IMR-90 (cell line): ENCODE data around the gene SPOCK3. TPM values are rescaled to one million over a fixed set of nuclear protein-coding genes. Genes with fewer than 3 reads are reported as not detected.

Source experiments
- ATAC-seq: fragments of 200-7000 bp; cut with Tn5 transposase; 2 replicates; pipeline ENCODE4 v1.9.1; 2020; ENCODE audit warnings: low read depth, mild to moderate bottlenecking, moderate library complexity
- BruUV-seq: library from RNA; stranded (reverse); fragments of 400-500 nt; replicated peaks from 2 replicates; lab custom pipeline; 2021; lab: Mats Ljungman, UMichigan
- CTCF ChIA-PET: fragments of 300-600 bp; formaldehyde crosslinking; extraction: SDS; loops from one replicate; lab custom pipeline; 2021; ENCODE audit warnings: antibody characterized with exemption; lab: Yijun Ruan, JAX
- POLR2A ChIA-PET: fragments of 300-600 bp; sonication (Branson Sonifier 250); formaldehyde crosslinking; loops from one replicate; lab custom pipeline; 2022; ENCODE audit warnings: antibody characterized with exemption; ENCODE audit not compliant: unreplicated experiment; lab: Charles Lee
- DNase-seq: peaks from one replicate; pipeline ENCODE4 v3.0.0; 2013
- H2AFZ ChIP-seq: replicated peaks from 2 replicates; pipeline ENCODE3; 2013; ENCODE audit warnings: low read length, mild to moderate bottlenecking; ENCODE audit not compliant: poor library complexity
- H2AK5ac ChIP-seq: 2 replicates; pipeline ENCODE4 v1.6.1; 2013; ENCODE audit warnings: low read depth, low read length, inconsistent platforms
- H2AK9ac ChIP-seq: replicated peaks from 2 replicates; pipeline ENCODE3; 2013; ENCODE audit warnings: mild to moderate bottlenecking, low read depth, low read length, moderate library complexity; ENCODE audit not compliant: poor library complexity
- H2BK120ac ChIP-seq: 2 replicates; pipeline ENCODE4 v1.6.1; 2013; ENCODE audit warnings: low read depth, low read length, inconsistent platforms
- H2BK15ac ChIP-seq: 3 replicates; pipeline ENCODE4 v1.6.1; 2013; ENCODE audit warnings: low read depth, low read length, inconsistent platforms
- H2BK20ac ChIP-seq: 2 replicates; pipeline ENCODE4 v1.6.1; 2013; ENCODE audit warnings: low read depth, mild to moderate bottlenecking, inconsistent platforms, low read length, moderate library complexity
- H2BK5ac ChIP-seq: 2 replicates; pipeline ENCODE4 v1.6.1; 2013; ENCODE audit warnings: mild to moderate bottlenecking, low read depth, low read length, inconsistent platforms; ENCODE audit not compliant: poor library complexity, severe bottlenecking
- H3K14ac ChIP-seq: replicated peaks from 2 replicates; pipeline ENCODE4 v1.6.1; 2013; ENCODE audit warnings: low read depth, low read length, inconsistent platforms
- H3K18ac ChIP-seq: 2 replicates; pipeline ENCODE4 v1.6.1; 2013; ENCODE audit warnings: low read depth, low read length, control low read depth
- H3K23ac ChIP-seq: 2 replicates; pipeline ENCODE4 v1.6.1; 2013; ENCODE audit warnings: low read depth, low read length, inconsistent platforms
- H3K27ac ChIP-seq: 2 replicates; pipeline ENCODE4 v1.5.1; 2013; ENCODE audit warnings: mild to moderate bottlenecking, control low read depth, low read length; ENCODE audit not compliant: insufficient read depth
- H3K27me3 ChIP-seq: 2 replicates; pipeline ENCODE4 v1.6.1; 2013; ENCODE audit warnings: low read length; ENCODE audit not compliant: control insufficient read depth, insufficient read depth
- H3K36me3 ChIP-seq: 2 replicates; pipeline ENCODE4 v1.6.1; 2013; ENCODE audit warnings: low read length, mixed read lengths; ENCODE audit not compliant: control insufficient read depth, insufficient read depth
- H3K4ac ChIP-seq: 2 replicates; pipeline ENCODE4 v1.6.1; 2013; ENCODE audit warnings: low read depth, low read length, inconsistent platforms
- H3K4me1 ChIP-seq: 2 replicates; pipeline ENCODE4 v1.6.1; 2013; ENCODE audit warnings: low read length, mixed read lengths; ENCODE audit not compliant: control insufficient read depth, insufficient read depth
- H3K4me2 ChIP-seq: 2 replicates; pipeline ENCODE4 v1.6.1; 2013; ENCODE audit warnings: low read depth, mild to moderate bottlenecking, control low read depth, low read length, moderate library complexity
- H3K4me3 ChIP-seq: 2 replicates; pipeline ENCODE4 v1.5.1; 2013; ENCODE audit warnings: low read depth, mild to moderate bottlenecking, control low read depth, low read length, moderate library complexity; ENCODE audit not compliant: insufficient read depth
- H3K56ac ChIP-seq: 2 replicates; pipeline ENCODE4 v1.6.1; 2013; ENCODE audit warnings: low read length, inconsistent platforms; ENCODE audit not compliant: insufficient read depth; ENCODE audit errors: extremely low read depth
- H3K79me1 ChIP-seq, 2 experiments: 2 replicates each; pipeline ENCODE4 v1.6.1; 2013; ENCODE audit warnings: low read length in 2 of 2, inconsistent platforms in 1 of 2, low read depth in 1 of 2
- H3K9ac ChIP-seq: 2 replicates; pipeline ENCODE4 v1.6.1; 2013; ENCODE audit warnings: low read depth, low read length, control low read depth
- H3K9me1 ChIP-seq: 2 replicates; pipeline ENCODE4 v1.6.1; 2013; ENCODE audit warnings: low read length, inconsistent platforms; ENCODE audit not compliant: insufficient read depth
- H3K9me3 ChIP-seq: 2 replicates; pipeline ENCODE4 v1.6.1; 2013; ENCODE audit warnings: low read length; ENCODE audit not compliant: control insufficient read depth, insufficient read depth
- H4K20me1 ChIP-seq: 2 replicates; pipeline ENCODE4 v1.6.1; 2013; ENCODE audit warnings: low read length, inconsistent platforms; ENCODE audit not compliant: insufficient read depth
- H4K5ac ChIP-seq: 2 replicates; pipeline ENCODE4 v1.6.1; 2013; ENCODE audit warnings: mild to moderate bottlenecking, low read depth, low read length, control low read depth
- H4K8ac ChIP-seq, 2 experiments: 2 replicates each; pipeline ENCODE4 v1.6.1; 2013; ENCODE audit warnings: low read depth in 2 of 2, low read length in 2 of 2, control low read depth in 1 of 2, inconsistent platforms in 1 of 2
- H4K91ac ChIP-seq: 2 replicates; pipeline ENCODE4 v1.6.1; 2013; ENCODE audit warnings: low read depth, low read length, inconsistent platforms; ENCODE audit not compliant: insufficient read depth
- BHLHE40 ChIP-seq: fragments of 150-350 bp; IDR thresholded peaks from 2 replicates; pipeline ENCODE4 v1.6.1; 2016; ENCODE audit warnings: mild to moderate bottlenecking, low read depth, low read length
- CEBPB ChIP-seq: IDR thresholded peaks from 2 replicates; pipeline ENCODE4 v1.6.1; 2012; ENCODE audit warnings: low read depth, low read length, improper control_type of control experiment
- CHD1 ChIP-seq: IDR thresholded peaks from 2 replicates; pipeline ENCODE4 v1.6.1; 2012; ENCODE audit warnings: low read depth, low read length, improper control_type of control experiment
- FOS ChIP-seq: fragments of 150-350 bp; IDR thresholded peaks from 2 replicates; pipeline ENCODE4 v1.6.1; 2016; ENCODE audit warnings: low read depth, low read length
- MAFK ChIP-seq: IDR thresholded peaks from 2 replicates; pipeline ENCODE4 v1.6.1; 2012; ENCODE audit warnings: low read depth, low read length, improper control_type of control experiment
- MAZ ChIP-seq: IDR thresholded peaks from 2 replicates; pipeline ENCODE4 v1.6.1; 2012; ENCODE audit warnings: low read depth, mild to moderate bottlenecking, low read length, improper control_type of control experiment, moderate library complexity, borderline replicate concordance
- MXI1 ChIP-seq: IDR thresholded peaks from 2 replicates; pipeline ENCODE4 v1.6.1; 2012; ENCODE audit warnings: low read depth, mild to moderate bottlenecking, low read length, moderate library complexity, borderline replicate concordance
- NFE2L2 ChIP-seq: fragments of 150-350 bp; IDR thresholded peaks from 2 replicates; pipeline ENCODE4 v1.6.1; 2016; ENCODE audit warnings: low read depth, mild to moderate bottlenecking, low read length
- POLR2A ChIP-seq: IDR thresholded peaks from 2 replicates; pipeline ENCODE4 v1.6.1; 2012; ENCODE audit warnings: mild to moderate bottlenecking, low read depth, low read length
- RAD21 ChIP-seq: IDR thresholded peaks from 2 replicates; pipeline ENCODE4 v1.6.1; 2012; ENCODE audit warnings: low read length, improper control_type of control experiment
- RCOR1 ChIP-seq: IDR thresholded peaks from 2 replicates; pipeline ENCODE4 v1.6.1; 2012; ENCODE audit warnings: mild to moderate bottlenecking, low read length, improper control_type of control experiment; ENCODE audit not compliant: insufficient replicate concordance
- RFX5 ChIP-seq: IDR thresholded peaks from 2 replicates; pipeline ENCODE4 v1.8.0; 2012; ENCODE audit warnings: low read depth, mild to moderate bottlenecking, low read length, moderate library complexity
- SMC3 ChIP-seq: fragments of 150-350 bp; IDR thresholded peaks from 2 replicates; pipeline ENCODE4 v1.6.1; 2016; ENCODE audit warnings: low read depth, mild to moderate bottlenecking, antibody characterized with exemption, low read length, moderate library complexity
- WGBS, 2 experiments: methylation state at CpG; one replicate each; pipeline versions ENCODE4 v1.1.5 to v1.1.7; 2013; ENCODE audit warnings: missing lambda C conversion rate in 2 of 2; ENCODE audit not compliant: insufficient read length in 1 of 2; ENCODE audit errors: extremely low coverage in 2 of 2; 5-methylcytosine and 5-hydroxymethylcytosine counted together
- dilution Hi-C: fragments of 300-500 bp; cut with HindIII; formaldehyde crosslinking; loops from one replicate; pipeline ENCODE4 v1.14.3; 2018; ENCODE audit warnings: low sequenced_read_pairs; ENCODE audit not compliant: unreplicated experiment
- in situ Hi-C: fragments of 300-500 bp; cut with MboI; formaldehyde crosslinking; loops from 3 replicates; pipeline ENCODE4 v1.14.3; 2019; ENCODE audit warnings: low sequenced_read_pairs, inconsistent platforms, mixed read lengths
- intact Hi-C: fragments of 100-400 bp; cut with micrococcal nuclease; formaldehyde crosslinking; loops from 2 replicates; pipeline ENCODE4 v1.10.0; 2022
- polyA plus RNA-seq, 3 experiments: library from polyadenylated mRNA; depleted of rRNA; stranded (reverse); fragments of >200 nt; gene quantifications; 2 replicates each; pipeline ENCODE4 v1.2.3, GENCODE V29; 2012; ENCODE audit warnings: low replicate concordance in 1 of 3
- total RNA-seq: library from RNA; depleted of rRNA; stranded (reverse); fragments of >200 nt; gene quantifications from 2 replicates; pipeline ENCODE4 v1.2.3, GENCODE V29; 2012
- TF ChIP-seq, protein P1 (sequence below): fragments of 150-350 bp; IDR thresholded peaks from 2 replicates; pipeline ENCODE4 v1.6.1; 2016; ENCODE audit warnings: low read depth, mild to moderate bottlenecking, low read length, moderate library complexity, borderline replicate concordance
- TF ChIP-seq, protein P2 (sequence below): conservative IDR thresholded peaks from 2 replicates; pipeline ENCODE4 v1.5.1; 2012; ENCODE audit warnings: mild to moderate bottlenecking, low read depth, low read length, improper control_type of control experiment
- TF ChIP-seq, protein P3 (sequence below): fragments of 150-350 bp; IDR thresholded peaks from 2 replicates; pipeline ENCODE4 v1.6.1; 2017; ENCODE audit warnings: mild to moderate bottlenecking, antibody characterized with exemption, low read length, low read depth

SPOCK3 gene
- total and polyA plus RNA-seq, 2 of the 4 experiments (the other 2 are of a cell fraction): not detected

DNA sequence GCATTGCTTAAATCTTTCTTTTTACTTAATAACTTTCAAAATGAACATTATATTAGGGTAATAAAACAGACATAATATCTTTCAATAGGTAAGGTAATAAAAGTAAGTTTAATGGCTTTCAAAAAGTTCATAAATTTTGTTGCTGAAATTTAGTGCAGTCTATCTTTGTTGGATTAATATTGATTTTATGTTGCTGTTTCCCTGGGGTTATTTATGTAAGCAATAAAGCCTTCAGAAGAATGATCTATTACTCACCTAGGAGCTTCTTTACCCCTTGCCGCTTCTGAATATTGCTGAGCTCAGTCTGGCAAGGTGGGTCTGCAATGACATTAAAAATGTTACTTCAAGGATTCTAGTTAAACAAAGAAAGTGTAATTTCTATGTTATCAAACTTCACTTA lies 492.6 kb downstream of the SPOCK3 start:
- Histone ChIP-seq H2BK20ac (no peak overlapping the region), H3K23ac (no peak overlapping the region), H3K9me3 (peaks cover 3% of the 10 kb centered on the region), H4K5ac (no peak overlapping the region), H4K91ac (no peak overlapping the region), H3K56ac (no peak overlapping the region), H3K9ac (no peak overlapping the region), H4K20me1 (no peaks in the 10 kb centered on the region), H3K9me1 (no peaks in the 10 kb centered on the region), H3K4me2 (no peak overlapping the region), H2AK5ac (no peak overlapping the region), H3K4me3 (no peak overlapping the region), H2BK5ac (no peak overlapping the region), H3K36me3 (no peaks in the 10 kb centered on the region), H3K79me1 (no peaks in the 10 kb centered on the region), H3K4ac (no peak overlapping the region), H4K8ac (no peak overlapping the region), H2BK120ac (no peak overlapping the region), H3K27ac (no peak overlapping the region), H2AK9ac (no peak overlapping the region), H3K27me3 (no peaks in the 10 kb centered on the region), H3K4me1 (no peaks in the 10 kb centered on the region), H2BK15ac (no peak overlapping the region), H3K14ac (no peak overlapping the region), H3K18ac (no peak overlapping the region), H2AFZ (no peak overlapping the region)
- no peak for ATAC-seq
- ChIA-PET CTCF (no interaction called here), POLR2A (no interaction called here)
- BruUV-seq: no TSS peak
- DNase-seq: no peak
- WGBS, 2 experiments: no CpG with 5 or more reads among the region's 1 CpG
- in situ Hi-C loops: no loop called here
- dilution Hi-C loops: no loop called here
- TF ChIP-seq, protein P1, sequence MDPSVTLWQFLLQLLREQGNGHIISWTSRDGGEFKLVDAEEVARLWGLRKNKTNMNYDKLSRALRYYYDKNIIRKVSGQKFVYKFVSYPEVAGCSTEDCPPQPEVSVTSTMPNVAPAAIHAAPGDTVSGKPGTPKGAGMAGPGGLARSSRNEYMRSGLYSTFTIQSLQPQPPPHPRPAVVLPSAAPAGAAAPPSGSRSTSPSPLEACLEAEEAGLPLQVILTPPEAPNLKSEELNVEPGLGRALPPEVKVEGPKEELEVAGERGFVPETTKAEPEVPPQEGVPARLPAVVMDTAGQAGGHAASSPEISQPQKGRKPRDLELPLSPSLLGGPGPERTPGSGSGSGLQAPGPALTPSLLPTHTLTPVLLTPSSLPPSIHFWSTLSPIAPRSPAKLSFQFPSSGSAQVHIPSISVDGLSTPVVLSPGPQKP: no peak
- TF ChIP-seq NFE2L2 (no peak), CEBPB (no peak), SMC3 (no peak), MAZ (no peak), FOS (no peak), RCOR1 (no peak), RAD21 (no peak), BHLHE40 (no peak), MXI1 (no peak), POLR2A (no peak), RFX5 (no peak), CHD1 (no peak), MAFK (no peak)
- TF ChIP-seq, protein P2, sequence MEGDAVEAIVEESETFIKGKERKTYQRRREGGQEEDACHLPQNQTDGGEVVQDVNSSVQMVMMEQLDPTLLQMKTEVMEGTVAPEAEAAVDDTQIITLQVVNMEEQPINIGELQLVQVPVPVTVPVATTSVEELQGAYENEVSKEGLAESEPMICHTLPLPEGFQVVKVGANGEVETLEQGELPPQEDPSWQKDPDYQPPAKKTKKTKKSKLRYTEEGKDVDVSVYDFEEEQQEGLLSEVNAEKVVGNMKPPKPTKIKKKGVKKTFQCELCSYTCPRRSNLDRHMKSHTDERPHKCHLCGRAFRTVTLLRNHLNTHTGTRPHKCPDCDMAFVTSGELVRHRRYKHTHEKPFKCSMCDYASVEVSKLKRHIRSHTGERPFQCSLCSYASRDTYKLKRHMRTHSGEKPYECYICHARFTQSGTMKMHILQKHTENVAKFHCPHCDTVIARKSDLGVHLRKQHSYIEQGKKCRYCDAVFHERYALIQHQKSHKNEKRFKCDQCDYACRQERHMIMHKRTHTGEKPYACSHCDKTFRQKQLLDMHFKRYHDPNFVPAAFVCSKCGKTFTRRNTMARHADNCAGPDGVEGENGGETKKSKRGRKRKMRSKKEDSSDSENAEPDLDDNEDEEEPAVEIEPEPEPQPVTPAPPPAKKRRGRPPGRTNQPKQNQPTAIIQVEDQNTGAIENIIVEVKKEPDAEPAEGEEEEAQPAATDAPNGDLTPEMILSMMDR: no peak
- TF ChIP-seq, protein P3, sequence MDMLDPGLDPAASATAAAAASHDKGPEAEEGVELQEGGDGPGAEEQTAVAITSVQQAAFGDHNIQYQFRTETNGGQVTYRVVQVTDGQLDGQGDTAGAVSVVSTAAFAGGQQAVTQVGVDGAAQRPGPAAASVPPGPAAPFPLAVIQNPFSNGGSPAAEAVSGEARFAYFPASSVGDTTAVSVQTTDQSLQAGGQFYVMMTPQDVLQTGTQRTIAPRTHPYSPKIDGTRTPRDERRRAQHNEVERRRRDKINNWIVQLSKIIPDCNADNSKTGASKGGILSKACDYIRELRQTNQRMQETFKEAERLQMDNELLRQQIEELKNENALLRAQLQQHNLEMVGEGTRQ: no peak
- intact Hi-C loops: no loop called here
